K562 (cell line): ENCODE results near the gene ZNRD2. TPM values are rescaled to one million over a fixed set of nuclear protein-coding genes. Genes with fewer than 3 reads are reported as not detected.

Source experiments
- ATAC-seq: fragments of 200-7000 bp; cut with Tn5 transposase; 3 replicates; pipeline ENCODE4 v1.9.1; 2020; ENCODE audit warnings: moderate library complexity
- BruUV-seq: library from RNA; stranded (reverse); fragments of 400-500 nt; replicated peaks from 2 replicates; lab custom pipeline; 2021; lab: Mats Ljungman, UMichigan
- CTCF ChIA-PET: fragments of 300-600 bp; formaldehyde crosslinking; extraction: SDS; loops from one replicate; lab custom pipeline; 2021; ENCODE audit warnings: low intra/inter-chr PET ratio; lab: Yijun Ruan, JAX
- POLR2A ChIA-PET: fragments of 300-600, 350-650 bp; sonication (Branson Sonifier 250); formaldehyde crosslinking; extraction: SDS; loops from one replicate; lab custom pipeline; 2021; ENCODE audit warnings: antibody characterized with exemption, inconsistent platforms; lab: Yijun Ruan, JAX
- DNase-seq, 4 experiments: peaks; one replicate each; pipeline versions ENCODE4 v3.0.0 to v3.0.0-alpha.2; 2011 to 2018; ENCODE audit warnings: low spot score in 3 of 4, mixed read lengths in 3 of 4; ENCODE audit errors: extremely low read depth in 1 of 4
- FAIRE-seq: peaks from 2 replicates; lab custom pipeline; 2011; peaks lifted over from hg19 to GRCh38; lab: Jason Lieb, UNC
- H2AFZ ChIP-seq: 2 replicates; pipeline ENCODE4 v1.6.0; 2011; ENCODE audit warnings: low read depth, low read length, control low read depth, inconsistent platforms
- H3K27ac ChIP-seq: fragments of 200-600 bp; 3 replicates; pipeline ENCODE4 v1.8.0; 2011; ENCODE audit warnings: low read depth, mild to moderate bottlenecking, control low read depth, inconsistent platforms, low read length, moderate library complexity, mixed read lengths; ENCODE audit errors: extremely low read depth
- H3K27me3 ChIP-seq, 2 experiments: fragments of 300-600 bp in 1 of 2; 2 replicates in 1 of 2; 3 replicates in 1 of 2; pipeline versions ENCODE4 v1.6.0 to v1.8.0; 2011; ENCODE audit warnings: inconsistent platforms in 2 of 2, low read length in 2 of 2, mild to moderate bottlenecking in 1 of 2, mixed read lengths in 1 of 2, moderate library complexity in 1 of 2; ENCODE audit not compliant: control insufficient read depth in 2 of 2, insufficient read depth in 2 of 2
- H3K36me3 ChIP-seq: fragments of 300-600 bp; 3 replicates; pipeline ENCODE4 v1.8.0; 2011; ENCODE audit warnings: mild to moderate bottlenecking, low read length, inconsistent platforms; ENCODE audit not compliant: control insufficient read depth, insufficient read depth
- H3K4me1 ChIP-seq, 2 experiments: fragments of 200-600 bp in 1 of 2; replicated peaks in 1 of 2; 2 replicates in 1 of 2; 3 replicates in 1 of 2; pipeline versions ENCODE4 v1.5.1 to v1.8.0; 2011; ENCODE audit warnings: inconsistent platforms in 2 of 2, low read length in 2 of 2, mild to moderate bottlenecking in 1 of 2, mixed read lengths in 1 of 2, moderate library complexity in 1 of 2; ENCODE audit not compliant: control insufficient read depth in 2 of 2, insufficient read depth in 2 of 2
- H3K4me2 ChIP-seq: 2 replicates; pipeline ENCODE4 v1.6.1; 2011; ENCODE audit warnings: low read length, control low read depth, inconsistent platforms, mixed read lengths; ENCODE audit not compliant: insufficient read depth
- H3K4me3 ChIP-seq: fragments of 200-600 bp; sonication (generic), shearing (Covaris generic); 2 replicates; pipeline ENCODE4 v1.5.1; 2016; ENCODE audit warnings: control low read depth, inconsistent platforms
- H3K79me2 ChIP-seq: fragments of 200-600 bp; 3 replicates; pipeline ENCODE4 v1.8.0; 2011; ENCODE audit warnings: low read length, inconsistent platforms; ENCODE audit not compliant: control insufficient read depth, insufficient read depth
- H3K9ac ChIP-seq, 2 experiments: 2 replicates each; pipeline versions ENCODE4 v1.6.0 to v1.6.1; 2011; ENCODE audit warnings: low read depth in 2 of 2, low read length in 2 of 2, control low read depth in 1 of 2, inconsistent platforms in 1 of 2, mild to moderate bottlenecking in 1 of 2, mixed read lengths in 1 of 2; ENCODE audit not compliant: insufficient read depth in 1 of 2
- H3K9me1 ChIP-seq: one replicate; pipeline ENCODE4 v1.6.0; 2011; ENCODE audit warnings: inconsistent platforms, mild to moderate bottlenecking, low read length, moderate library complexity; ENCODE audit not compliant: control insufficient read depth, insufficient read depth
- H3K9me3 ChIP-seq: replicated peaks from 2 replicates; pipeline ENCODE4 v1.5.1; 2011; ENCODE audit warnings: low read depth, low read length, inconsistent platforms; ENCODE audit not compliant: control insufficient read depth, insufficient read depth
- H4K20me1 ChIP-seq: replicated peaks from 2 replicates; pipeline ENCODE4 v1.6.1; 2011; ENCODE audit warnings: low read length, inconsistent platforms, mixed read lengths; ENCODE audit not compliant: control insufficient read depth, insufficient read depth
- BRD9 ChIP-seq: fragments of 450-650 bp; IDR thresholded peaks from 2 replicates; pipeline ENCODE4 v1.6.1; 2018; ENCODE audit warnings: low read depth; ENCODE audit not compliant: partially characterized antibody
- EGR1 ChIP-seq: fragments of 450-650 bp; conservative IDR thresholded peaks from 2 replicates; pipeline ENCODE4 v1.6.1; 2017; ENCODE audit warnings: mild to moderate bottlenecking
- FOXP1 ChIP-seq: sonication (generic); formaldehyde crosslinking; IDR thresholded peaks from 2 replicates; pipeline ENCODE4 v1.8.0; 2022; ENCODE audit warnings: mild to moderate bottlenecking, missing genetic modification reagents
- JUND ChIP-seq, 2 experiments: IDR thresholded peaks; 2 replicates in 1 of 2; 3 replicates in 1 of 2; pipeline ENCODE4 v1.6.1; 2011; ENCODE audit warnings: borderline replicate concordance in 2 of 2, low read depth in 2 of 2, low read length in 2 of 2, improper control_type of control experiment in 1 of 2, missing biosample characterization in 1 of 2, missing genetic modification characterization in 1 of 2, missing genetic modification reagents in 1 of 2
- MED1 ChIP-seq: sonication (generic); formaldehyde crosslinking; IDR thresholded peaks from 2 replicates; pipeline ENCODE4 v1.8.1; 2023; ENCODE audit warnings: missing genetic modification reagents, borderline replicate concordance
- NFIC ChIP-seq: fragments of 450-650 bp; IDR thresholded peaks from 2 replicates; pipeline ENCODE4 v1.6.1; 2017; ENCODE audit warnings: mild to moderate bottlenecking, inconsistent platforms
- RNF2 ChIP-seq: sonication (generic); IDR thresholded peaks from 2 replicates; pipeline ENCODE4 v1.6.1; 2016
- SAFB2 ChIP-seq: fragments of 200-400 bp; formaldehyde crosslinking; IDR thresholded peaks from 2 replicates; pipeline ENCODE4 v1.6.1; 2018; ENCODE audit warnings: borderline replicate concordance, low read length, low read depth, moderate library complexity; ENCODE audit not compliant: severe bottlenecking
- SAP30 ChIP-seq: fragments of 200-600 bp; sonication (generic); IDR thresholded peaks from 2 replicates; pipeline ENCODE4 v1.6.1; 2012; ENCODE audit warnings: borderline replicate concordance, low read depth, mild to moderate bottlenecking, moderate library complexity, low read length, control low read depth, inconsistent platforms; ENCODE audit not compliant: insufficient read depth, poor library complexity, severe bottlenecking
- SMAD3 ChIP-seq: fragments of 450-650 bp; formaldehyde crosslinking; conservative IDR thresholded peaks from 2 replicates; pipeline ENCODE4 v1.4.0; 2020; ENCODE audit warnings: mild to moderate bottlenecking
- SP2 ChIP-seq: IDR thresholded peaks from 2 replicates; pipeline ENCODE4 v1.6.1; 2011; ENCODE audit warnings: mild to moderate bottlenecking, low read depth, low read length, moderate library complexity; ENCODE audit not compliant: poor library complexity, severe bottlenecking; ENCODE audit errors: extremely low read depth
- XRCC3 ChIP-seq: fragments of 450-650 bp; IDR thresholded peaks from 2 replicates; pipeline ENCODE4 v1.6.1; 2017; ENCODE audit warnings: mild to moderate bottlenecking, moderate library complexity
- XRCC4 ChIP-seq: IDR thresholded peaks from one replicate; pipeline ENCODE4 v1.6.1; 2011; ENCODE audit not compliant: insufficient read depth, insufficient read length; ENCODE audit errors: extremely low read depth
- ZKSCAN1 ChIP-seq: fragments of 150-350 bp; IDR thresholded peaks from 2 replicates; pipeline ENCODE4 v1.6.1; 2016; ENCODE audit warnings: low read depth, low read length
- ZNF134 ChIP-seq: fragments of 250-450 bp; sonication (Bioruptor Pico); conservative IDR thresholded peaks from 2 replicates; pipeline ENCODE4 v1.4.0; 2020
- ZNF24 ChIP-seq: fragments of 450-650 bp; IDR thresholded peaks from 2 replicates; pipeline ENCODE4 v1.6.1; 2016
- WGBS: fragments of 100-300 bp; shearing (Covaris generic); methylation state at CpG from one replicate; pipeline ENCODE4 v1.1.6; 2016; ENCODE audit warnings: low coverage, mixed read lengths; ENCODE audit not compliant: insufficient coverage; ENCODE audit errors: missing lambda C conversion rate; 5-methylcytosine and 5-hydroxymethylcytosine counted together
- in situ Hi-C: fragments of 300-500 bp; cut with MboI; formaldehyde crosslinking; loops from 4 replicates; pipeline ENCODE4 v1.15.0; 2018; ENCODE audit warnings: inconsistent platforms, mixed read lengths
- intact Hi-C: fragments of 100-400 bp; cut with micrococcal nuclease; formaldehyde crosslinking; loops from 2 replicates; pipeline ENCODE4 v1.14.2; 2022
- polyA plus RNA-seq, 8 experiments: library from polyadenylated mRNA; depleted of rRNA in 4 of 8; stranded (reverse) in 5 of 8; unstranded in 3 of 8; fragments of >200 nt; fragmentation: Nextera tagmentation in 2 of 8; fragmentation: Illumina TruSeq in 1 of 8; extraction: Ambion mirVana in 2 of 8; extraction: Trizol in 1 of 8; gene quantifications; 2 replicates each; pipeline versions ENCODE4 v1.2.1 to v1.2.3, GENCODE V29; 2011 to 2014; ENCODE audit warnings: inconsistent platforms in 1 of 8, missing spikeins in 1 of 8
- total RNA-seq, 7 experiments: library from RNA; depleted of rRNA in 6 of 7; stranded (reverse); fragments of >200 nt in 6 of 7; fragmentation: Illumina TruSeq in 2 of 7; extraction: Trizol in 2 of 7; gene quantifications; 2 replicates each; pipeline versions ENCODE4 v1.2.1 to v1.2.3, GENCODE V29; 2011 to 2021; ENCODE audit warnings: low replicate concordance in 1 of 7

ZNRD2 gene
- total and polyA plus RNA-seq, 9 of the 15 experiments (the other 6 are each of a cell fraction or from before 2014, with no cell fraction given) = 13.4 to 129 (median 60.4) TPM

DNA sequence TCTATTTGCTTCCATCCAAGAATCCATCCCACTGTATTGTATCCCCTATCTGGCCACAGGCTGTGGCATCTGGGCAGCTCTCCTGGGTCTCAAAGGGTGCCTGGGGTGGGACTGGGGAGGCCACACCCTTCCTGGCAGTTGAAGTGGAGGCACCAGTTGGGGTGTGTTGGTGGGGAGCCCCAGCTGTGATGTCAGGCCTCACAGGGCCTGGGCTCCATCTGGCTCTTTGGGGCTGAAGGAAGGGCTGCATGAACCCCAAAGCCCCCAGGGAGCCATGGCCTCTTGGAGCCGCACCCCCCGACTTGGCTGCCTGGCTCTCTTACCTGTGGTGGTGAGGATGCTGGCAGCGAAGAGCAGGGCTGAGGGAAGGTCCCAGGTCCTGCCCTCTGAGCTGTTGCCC is 24.9 kb downstream of the ZNRD2 start:
- Histone ChIP-seq H2AFZ (no peak overlapping the region), H3K79me2 (no peaks in the 10 kb centered on the region), H3K36me3 (peaks cover 45% of the 10 kb centered on the region; the same call in 2 of the 3 replicates), H3K4me2 (no peak overlapping the region), H3K4me3 (no peak overlapping the region), H3K27ac (no peak overlapping the region), H3K9me1 (no peaks in the 10 kb centered on the region), H4K20me1 (no peaks in the 10 kb centered on the region), H3K27me3 (no peaks in the 10 kb centered on the region), H3K4me1 (peaks cover 6 to 51% of the 10 kb centered on the region in 2 experiments; a peak in 4 of 5 replicates)
- FAIRE-seq = no peak
- no peak for ATAC-seq
- no TSS peak for BruUV-seq
- intact Hi-C loops (no loop called here), in situ Hi-C loops (no loop called here)
- 91% methylated on average over 3 of the region's 3 CpGs for WGBS
- CTCF ChIA-PET = no interaction called here
- TF ChIP-seq MED1 (CRISPR knock-in tag) (0 out of 2 replicates have a peak, but pooled peaks have one; percentile 44), BRD9 (no peak)
- TF ChIP-seq, all 486 proteins: peak for 1
- no peaks in the 10 kb centered on the region for H3K9me3 ChIP-seq
- peak in 1 of 4 experiments; percentile 24 for DNase-seq
- peak overlapping the region in 1 of 2 experiments; percentile 82; a peak in 2 of 4 replicates for H3K9ac ChIP-seq
- POLR2A ChIA-PET = interaction anchor here (0.6 to 3.4 kb wide), 12 partner anchors 9 to 556 kb away, joined by 3 to 17 read pairs (median 4); partner anchors contain the start of genes MALAT1, PCNX3 and ZNRD2

DNA sequence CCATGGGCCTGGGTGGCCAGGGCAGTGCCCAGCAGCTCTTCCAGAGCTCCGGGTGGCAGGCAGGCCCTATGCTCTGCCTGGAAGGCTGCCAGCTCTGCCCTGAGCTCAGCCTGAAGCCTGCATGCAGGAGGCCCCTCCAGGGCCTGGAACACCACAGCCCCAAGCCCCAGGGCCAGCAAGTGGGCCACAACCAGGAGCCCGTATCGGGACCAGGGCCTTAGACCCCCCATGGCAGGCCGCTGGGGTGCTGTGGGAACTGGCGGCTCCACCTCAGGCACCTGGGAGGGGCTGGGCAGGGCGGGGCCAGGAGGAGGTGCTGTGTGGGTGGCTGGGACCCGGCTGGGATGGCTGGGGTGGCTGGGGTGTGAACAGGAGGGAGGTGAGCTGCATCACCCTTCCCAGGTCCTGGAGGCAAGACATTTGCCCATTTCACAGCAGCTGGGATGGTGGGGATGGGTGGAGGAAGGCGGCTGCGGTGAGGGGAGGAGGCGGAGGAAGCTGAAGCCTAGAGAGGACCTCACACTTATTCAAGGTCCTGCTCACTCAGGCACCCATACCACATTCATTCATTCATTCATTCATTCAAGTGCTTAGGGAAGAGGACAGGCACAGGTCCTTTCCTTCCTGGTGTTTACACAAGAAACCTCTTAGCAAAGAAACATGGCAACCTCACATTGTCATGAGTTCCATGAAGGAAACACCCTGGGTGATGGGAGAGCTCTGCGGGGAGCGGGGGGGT is 25.4 kb downstream of the ZNRD2 start, which contains the start of gene KCNK7:
Gene KCNK7 (minus strand): TSS at position 258 of the 739 bp plus-strand sequence. CDS start 28 bp downstream, at position 230.
- ChIA-PET POLR2A (interaction anchor here (0.6 to 3.4 kb wide), 11 partner anchors 8 to 556 kb away, joined by 3 to 17 read pairs (median 4); partner anchors contain the start of genes MALAT1 and PCNX3), CTCF (no interaction called here)
- Histone ChIP-seq H3K9ac (peak within 1 kb of the TSS in 1 of 2 experiments; percentile 82; a peak in 2 of 4 replicates), H3K36me3 (peaks cover 39% of the 10 kb centered on the region; the same call in 1 of the 3 replicates), H3K79me2 (no peaks in the 10 kb centered on the region), H3K4me3 (no peak within 1 kb of the TSS), H3K4me2 (no peak within 1 kb of the TSS), H2AFZ (no peak within 1 kb of the TSS), H3K27ac (no peak within 1 kb of the TSS), H3K4me1 (peaks cover 6 to 47% of the 10 kb centered on the region in 2 experiments; a peak in 4 of 5 replicates), H3K9me1 (no peaks in the 10 kb centered on the region), H4K20me1 (no peaks in the 10 kb centered on the region), H3K27me3 (no peaks in the 10 kb centered on the region), H3K9me3 (no peaks in the 10 kb centered on the region)
- BruUV-seq = no TSS peak
- FAIRE-seq (peak; percentile 54), ATAC-seq (peak; percentile 64), DNase-seq (peak; percentile 51 to 73 (median 68))
- 35% methylated on average over 8 of the region's 12 CpGs for WGBS
- intact Hi-C loops (no loop called here), in situ Hi-C loops (no loop called here)
- no peak for TF ChIP-seq RNF2
- TF ChIP-seq EGR1 = peak; percentile 31; the same call in 1 of the 2 replicates
- TF ChIP-seq SMAD3 = no peak
- TF ChIP-seq XRCC3 = no peak
- no peak for TF ChIP-seq XRCC4
- no peak for TF ChIP-seq SAFB2
- TF ChIP-seq ZNF134 (CRISPR knock-in tag) = no peak
- no peak for TF ChIP-seq SAP30
- TF ChIP-seq ZNF24 = peak; percentile 95
- TF ChIP-seq NFIC = peak; percentile 74
- no peak for TF ChIP-seq ZKSCAN1
- no peak for TF ChIP-seq SP2
- TF ChIP-seq FOXP1 (CRISPR knock-in tag) = no peak
- TF ChIP-seq JUND (IDR thresholded peaks at IDR 0.05; ENCODE audit: borderline replicate concordance, low read depth, low read length) = no peak
- no peak for TF ChIP-seq JUND (tag; IDR thresholded peaks at IDR 0.05; ENCODE audit: borderline replicate concordance, low read depth, low read length)
